ENCODE measurements around the gene IL18R1. TPM values are rescaled to one million over a fixed set of nuclear protein-coding genes. Genes with fewer than 3 reads are reported as not detected.

IL18R1 gene
- total and polyA plus RNA-seq, 9 donors = 0.30 to 1.1 (median 0.53) TPM

- Histone ChIP-seq H3K4me3 (ENCODE audit: low read length) (no peak overlapping the region), H3K9me3 (replicated peaks; ENCODE audit: control insufficient read depth, low read depth, low read length) (peaks cover 13% of the 10 kb centered on the region), H3K27ac (ENCODE audit: low read length) (no peak overlapping the region), H3K36me3 (ENCODE audit: control insufficient read depth, insufficient read depth, low read length) (no peaks in the 10 kb centered on the region), H3K4me1 (ENCODE audit: control insufficient read depth, insufficient read depth, low read length) (no peaks in the 10 kb centered on the region), H3K27me3 (ENCODE audit: control insufficient read depth, insufficient read depth, low read length) (no peaks in the 10 kb centered on the region)
- 89% methylated on average over 1 of the region's 1 CpG for WGBS (ENCODE audit: insufficient coverage)
- no peak for DNase-seq
Measured at GRCh38 chr2:102365763-102366162, 10.2 kb downstream of the IL18R1 start.

- Histone ChIP-seq H3K9me3 (replicated peaks; ENCODE audit: control insufficient read depth, low read depth, low read length) (peaks cover 13% of the 10 kb centered on the region), H3K36me3 (ENCODE audit: control insufficient read depth, insufficient read depth, low read length) (no peaks in the 10 kb centered on the region), H3K4me1 (ENCODE audit: control insufficient read depth, insufficient read depth, low read length) (no peaks in the 10 kb centered on the region), H3K27ac (ENCODE audit: low read length) (no peak overlapping the region), H3K4me3 (ENCODE audit: low read length) (no peak overlapping the region), H3K27me3 (ENCODE audit: control insufficient read depth, insufficient read depth, low read length) (no peaks in the 10 kb centered on the region)
- WGBS (ENCODE audit: insufficient coverage) = 74% methylated on average over 2 of the region's 3 CpGs
- no peak for DNase-seq
Measured at GRCh38 chr2:102366406-102367112, 11.0 kb downstream of the IL18R1 start.

- Histone ChIP-seq H3K36me3 (ENCODE audit: control insufficient read depth, insufficient read depth, low read length) (no peaks in the 10 kb centered on the region), H3K4me1 (ENCODE audit: control insufficient read depth, insufficient read depth, low read length) (no peaks in the 10 kb centered on the region)
Measured at GRCh38 chr2:102367331-102367971, 11.9 kb downstream of the IL18R1 start.

GRCh38 chr2:102368461-102369109 is 13.0 kb downstream of the IL18R1 start:
- no peaks in the 10 kb centered on the region for H3K4me1 ChIP-seq (ENCODE audit: control insufficient read depth, insufficient read depth, low read length)
- no peaks in the 10 kb centered on the region for H3K36me3 ChIP-seq (ENCODE audit: control insufficient read depth, insufficient read depth, low read length)
- no peak overlapping the region for H3K27ac ChIP-seq (ENCODE audit: low read length)
- H3K9me3 ChIP-seq (replicated peaks; ENCODE audit: control insufficient read depth, low read depth, low read length) = peaks cover 13% of the 10 kb centered on the region
- WGBS (ENCODE audit: insufficient coverage) = 80% methylated on average over 2 of the region's 5 CpGs
- no peak for DNase-seq
- no peaks in the 10 kb centered on the region for H3K27me3 ChIP-seq (ENCODE audit: control insufficient read depth, insufficient read depth, low read length)
- H3K4me3 ChIP-seq (ENCODE audit: low read length) = no peak overlapping the region

More at GRCh38 chr2:102367331-102367971, 11.9 kb downstream of the IL18R1 start:
- 100% methylated on average over 1 of the region's 6 CpGs for WGBS (ENCODE audit: insufficient coverage)
- DNase-seq = no peak
- H3K9me3 ChIP-seq (replicated peaks; ENCODE audit: control insufficient read depth, low read depth, low read length) = peaks cover 13% of the 10 kb centered on the region
- no peak overlapping the region for H3K4me3 ChIP-seq (ENCODE audit: low read length)
- H3K27me3 ChIP-seq (ENCODE audit: control insufficient read depth, insufficient read depth, low read length) = no peaks in the 10 kb centered on the region
- H3K27ac ChIP-seq (ENCODE audit: low read length) = no peak overlapping the region

- no peak overlapping the region for H3K4me3 ChIP-seq (ENCODE audit: low read length)
- no peaks in the 10 kb centered on the region for H3K27me3 ChIP-seq (ENCODE audit: control insufficient read depth, insufficient read depth, low read length)
- no peak overlapping the region for H3K27ac ChIP-seq (ENCODE audit: low read length)
- peaks cover 13% of the 10 kb centered on the region for H3K9me3 ChIP-seq (replicated peaks; ENCODE audit: control insufficient read depth, low read depth, low read length)
- no peak for DNase-seq
- H3K4me1 ChIP-seq (ENCODE audit: control insufficient read depth, insufficient read depth, low read length) = no peaks in the 10 kb centered on the region
- WGBS (ENCODE audit: insufficient coverage) = no CpG with 5 or more reads among the region's 1 CpG
- no peaks in the 10 kb centered on the region for H3K36me3 ChIP-seq (ENCODE audit: control insufficient read depth, insufficient read depth, low read length)
Measured at GRCh38 chr2:102369866-102370265, 14.3 kb downstream of the IL18R1 start.

- no CpG with 5 or more reads among the region's 1 CpG for WGBS (ENCODE audit: insufficient coverage)
- no peaks in the 10 kb centered on the region for H3K9me3 ChIP-seq (replicated peaks; ENCODE audit: control insufficient read depth, low read depth, low read length)
- H3K36me3 ChIP-seq (ENCODE audit: control insufficient read depth, insufficient read depth, low read length) = no peaks in the 10 kb centered on the region
- no peak overlapping the region for H3K27ac ChIP-seq (ENCODE audit: low read length)
- H3K4me3 ChIP-seq (ENCODE audit: low read length) = no peak overlapping the region
- H3K27me3 ChIP-seq (ENCODE audit: control insufficient read depth, insufficient read depth, low read length) = no peaks in the 10 kb centered on the region
- H3K4me1 ChIP-seq (ENCODE audit: control insufficient read depth, insufficient read depth, low read length) = no peaks in the 10 kb centered on the region
- DNase-seq = no peak
Measured at GRCh38 chr2:102376052-102376591, 20.5 kb downstream of the IL18R1 start.

- DNase-seq = no peak
- no peaks in the 10 kb centered on the region for H3K27me3 ChIP-seq (ENCODE audit: control insufficient read depth, insufficient read depth, low read length)
- H3K9me3 ChIP-seq (replicated peaks; ENCODE audit: control insufficient read depth, low read depth, low read length) = peaks cover 8% of the 10 kb centered on the region
- H3K27ac ChIP-seq (ENCODE audit: low read length) = no peak overlapping the region
- no peak overlapping the region for H3K4me3 ChIP-seq (ENCODE audit: low read length)
- H3K36me3 ChIP-seq (ENCODE audit: control insufficient read depth, insufficient read depth, low read length) = no peaks in the 10 kb centered on the region
- H3K4me1 ChIP-seq (ENCODE audit: control insufficient read depth, insufficient read depth, low read length) = no peaks in the 10 kb centered on the region
Measured at GRCh38 chr2:102383722-102384121, 28.1 kb downstream of the IL18R1 start.

- Histone ChIP-seq H3K4me3 (ENCODE audit: low read length) (no peak overlapping the region), H3K27ac (ENCODE audit: low read length) (no peak overlapping the region), H3K4me1 (ENCODE audit: control insufficient read depth, insufficient read depth, low read length) (no peaks in the 10 kb centered on the region), H3K9me3 (replicated peaks; ENCODE audit: control insufficient read depth, low read depth, low read length) (peaks cover 8% of the 10 kb centered on the region), H3K36me3 (ENCODE audit: control insufficient read depth, insufficient read depth, low read length) (no peaks in the 10 kb centered on the region), H3K27me3 (ENCODE audit: control insufficient read depth, insufficient read depth, low read length) (no peaks in the 10 kb centered on the region)
- DNase-seq = no peak
- WGBS (ENCODE audit: insufficient coverage) = 60% methylated on average over 1 of the region's 1 CpG
Measured at GRCh38 chr2:102385522-102385921, 29.9 kb downstream of the IL18R1 start.

GRCh38 chr2:102386004-102386403 is 30.4 kb downstream of the IL18R1 start:
- peaks cover 8% of the 10 kb centered on the region for H3K9me3 ChIP-seq (replicated peaks; ENCODE audit: control insufficient read depth, low read depth, low read length)
- no peak for DNase-seq
- no peak overlapping the region for H3K4me3 ChIP-seq (ENCODE audit: low read length)
- WGBS (ENCODE audit: insufficient coverage) = 88% methylated on average over 1 of the region's 3 CpGs
- H3K36me3 ChIP-seq (ENCODE audit: control insufficient read depth, insufficient read depth, low read length) = no peaks in the 10 kb centered on the region
- H3K27ac ChIP-seq (ENCODE audit: low read length) = no peak overlapping the region
- H3K27me3 ChIP-seq (ENCODE audit: control insufficient read depth, insufficient read depth, low read length) = no peaks in the 10 kb centered on the region
- no peaks in the 10 kb centered on the region for H3K4me1 ChIP-seq (ENCODE audit: control insufficient read depth, insufficient read depth, low read length)

GRCh38 chr2:102386867-102387541 is 31.4 kb downstream of the IL18R1 start:
- Histone ChIP-seq H3K27me3 (ENCODE audit: control insufficient read depth, insufficient read depth, low read length) (no peaks in the 10 kb centered on the region), H3K4me3 (ENCODE audit: low read length) (no peak overlapping the region), H3K27ac (ENCODE audit: low read length) (no peak overlapping the region), H3K9me3 (replicated peaks; ENCODE audit: control insufficient read depth, low read depth, low read length) (peaks cover 8% of the 10 kb centered on the region), H3K36me3 (ENCODE audit: control insufficient read depth, insufficient read depth, low read length) (no peaks in the 10 kb centered on the region), H3K4me1 (ENCODE audit: control insufficient read depth, insufficient read depth, low read length) (no peaks in the 10 kb centered on the region)
- DNase-seq = no peak
- no CpG with 5 or more reads among the region's 3 CpGs for WGBS (ENCODE audit: insufficient coverage)

All from muscle of leg (tissue), 11 donors.